Left ventricle myocardium superior (tissue), 1 donor: ENCODE data around the gene ARHGAP40. TPM values are rescaled to one million over a fixed set of nuclear protein-coding genes. Genes with fewer than 3 reads are reported as not detected.
"Not testable (repeated sequence)": the region's sequence is repeated elsewhere in the genome, so short reads cannot be mapped to it uniquely, and the experiment has no call there.

Source experiments
- ATAC-seq: fragments of 200-7000 bp; cut with Tn5 transposase; one replicate; pipeline ENCODE4 v1.9.1; 2020; ENCODE audit warnings: mild to moderate bottlenecking, moderate library complexity
- DNase-seq: peaks from one replicate; pipeline ENCODE4 v3.0.0-alpha.2; 2020
- intact Hi-C: fragments of 100-400 bp; cut with micrococcal nuclease; formaldehyde crosslinking; loops from one replicate; pipeline ENCODE4 v1.11.0; 2022
- total RNA-seq: library from RNA; stranded (reverse); fragmentation: NEBNext Ultra II Directional; extraction: Animal tissue kit (Norgen Biotek cat#: 25700); gene quantifications from one replicate; pipeline ENCODE4 v1.2.1, GENCODE V29; 2021
- donor health status: DM: no; HTN: yes; CAD: no; lungs with severe emphysema.

ARHGAP40 gene
- total RNA-seq, 1 donor from 2014 or later = not detected

GRCh38 chr20:38585404-38586180 lies 16.0 kb upstream of the ARHGAP40 start:
- ATAC-seq (no peak), DNase-seq (no peak)
- intact Hi-C loops = no loop called here

- intact Hi-C loops = no loop called here
- no peak for ATAC-seq
These were observed 15.5 kb upstream of the ARHGAP40 start for GRCh38 chr20:38586181-38586525.

GRCh38 chr20:38588303-38588702 lies 13.3 kb upstream of the ARHGAP40 start:
- intact Hi-C loops = no loop called here
- ATAC-seq = no peak
- no peak for DNase-seq

More at GRCh38 chr20:38586181-38586525, 15.5 kb upstream of the ARHGAP40 start:
- no peak for DNase-seq

GRCh38 chr20:38589351-38589750 lies 12.3 kb upstream of the ARHGAP40 start:
- DNase-seq = no peak
- intact Hi-C loops = no loop called here
- no peak for ATAC-seq

- no peak for DNase-seq
- intact Hi-C loops = no loop called here
- ATAC-seq = no peak
These were observed 11.5 kb upstream of the ARHGAP40 start for GRCh38 chr20:38589967-38590675.

GRCh38 chr20:38590676-38591473 lies 10.7 kb upstream of the ARHGAP40 start:
- intact Hi-C loops = no loop called here
- DNase-seq (no peak), ATAC-seq (no peak)

GRCh38 chr20:38591474-38592410 lies 9.9 kb upstream of the ARHGAP40 start:
- intact Hi-C loops = no loop called here
- DNase-seq = no peak
- no peak for ATAC-seq

GRCh38 chr20:38592411-38592790 lies 9.2 kb upstream of the ARHGAP40 start:
- DNase-seq, intact Hi-C loops, ATAC-seq: not testable (repeated sequence)

GRCh38 chr20:38594281-38594680 lies 7.3 kb upstream of the ARHGAP40 start:
- intact Hi-C loops, ATAC-seq, DNase-seq: not testable (repeated sequence)

GRCh38 chr20:38595886-38596285 lies 5.7 kb upstream of the ARHGAP40 start:
- DNase-seq, ATAC-seq, intact Hi-C loops: not testable (repeated sequence)

GRCh38 chr20:38599410-38599882 lies 2.2 kb upstream of the ARHGAP40 start:
- intact Hi-C loops = no loop called here
- DNase-seq (peak; percentile 87), ATAC-seq (peak; percentile 98)

GRCh38 chr20:38600057-38600456 lies 1.6 kb upstream of the ARHGAP40 start:
- intact Hi-C loops = no loop called here
- DNase-seq = no peak
- ATAC-seq = no peak

- ATAC-seq (no peak), DNase-seq (no peak)
- intact Hi-C loops = no loop called here
These were observed 574 bp downstream of the ARHGAP40 start for GRCh38 chr20:38602185-38602581.

- ATAC-seq = no peak
- intact Hi-C loops = no loop called here
- no peak for DNase-seq
These were observed 1.7 kb downstream of the ARHGAP40 start for GRCh38 chr20:38603286-38603685.

GRCh38 chr20:38604873-38605303 lies 3.3 kb downstream of the ARHGAP40 start:
- intact Hi-C loops = no loop called here
- ATAC-seq (no peak), DNase-seq (no peak)

GRCh38 chr20:38607351-38607750 lies 5.7 kb downstream of the ARHGAP40 start:
- DNase-seq (no peak), ATAC-seq (no peak)
- intact Hi-C loops = no loop called here

GRCh38 chr20:38608188-38608587 lies 6.6 kb downstream of the ARHGAP40 start:
- no peak for DNase-seq
- ATAC-seq = no peak
- intact Hi-C loops = no loop called here

GRCh38 chr20:38609815-38610214 lies 8.2 kb downstream of the ARHGAP40 start:
- no peak for ATAC-seq
- intact Hi-C loops = no loop called here
- no peak for DNase-seq

GRCh38 chr20:38610521-38610920 lies 8.9 kb downstream of the ARHGAP40 start:
- ATAC-seq = no peak
- intact Hi-C loops = no loop called here

More at GRCh38 chr20:38610521-38610920, 8.9 kb downstream of the ARHGAP40 start:
- DNase-seq = no peak
